Mammary epithelial cell (primary cell): ENCODE data around the gene PSMB4.

Experiments used
- CTCF ChIP-seq, 2 donors: IDR thresholded peaks in 1 of 2; conservative IDR thresholded peaks in 1 of 2; 2 replicates each; pipeline ENCODE4 v1.5.1; 2011 to 2012; ENCODE audit warnings: inconsistent platforms in 2 of 2, low read length in 2 of 2, mild to moderate bottlenecking in 2 of 2, control low read depth in 1 of 2, low read depth in 1 of 2; ENCODE audit not compliant: insufficient read depth in 1 of 2; ENCODE audit errors: extremely low read depth in 1 of 2
- EZH2 ChIP-seq: IDR thresholded peaks from 2 replicates; pipeline ENCODE4 v1.6.1; 2012; ENCODE audit warnings: low read length, inconsistent platforms, borderline replicate concordance

- TF ChIP-seq CTCF (conservative IDR thresholded peaks at IDR 0.05 in 1 of 2, IDR thresholded peaks at IDR 0.05 in 1 of 2; ENCODE audit: extremely low read depth in 1 of 2, insufficient read depth in 1 of 2, low read depth in 1 of 2, low read length in 2 of 2) = no peak
- TF ChIP-seq EZH2 = no peak
Measured at GRCh38 chr1:151364996-151365395, 34.4 kb upstream of the PSMB4 start.
